Measurements from ENCODE around the gene NRM.

NRM gene

DNA sequence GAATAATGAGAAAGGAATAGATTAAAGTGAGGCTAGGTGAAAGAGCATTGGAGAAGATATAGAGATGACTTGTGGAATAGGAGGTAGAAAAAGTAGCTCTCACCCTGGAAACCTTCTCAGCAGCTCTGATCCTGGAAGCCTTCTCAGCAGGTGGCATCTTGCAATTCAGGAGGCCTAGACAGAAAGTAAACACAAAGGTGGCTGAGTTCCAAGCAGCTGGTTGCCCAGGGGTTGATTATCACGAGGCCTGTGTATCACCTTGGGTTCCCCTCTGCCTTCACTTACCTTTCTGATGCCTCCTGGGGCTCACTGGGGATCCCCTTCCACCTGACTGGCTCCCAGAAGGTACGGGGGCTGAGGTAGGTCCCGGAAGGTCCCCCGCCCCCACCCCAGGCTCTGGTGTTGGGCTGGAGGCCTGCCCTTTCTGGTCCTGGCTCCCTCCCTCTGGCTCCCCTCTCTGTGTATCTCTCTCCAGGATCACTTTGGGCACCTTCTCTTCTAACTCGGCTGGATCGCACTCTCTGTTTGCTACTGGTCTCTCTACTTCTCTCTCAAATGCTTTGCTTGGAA, 16.6 kb upstream of the NRM start (continued):
- TF ChIP-seq, protein P1, sequence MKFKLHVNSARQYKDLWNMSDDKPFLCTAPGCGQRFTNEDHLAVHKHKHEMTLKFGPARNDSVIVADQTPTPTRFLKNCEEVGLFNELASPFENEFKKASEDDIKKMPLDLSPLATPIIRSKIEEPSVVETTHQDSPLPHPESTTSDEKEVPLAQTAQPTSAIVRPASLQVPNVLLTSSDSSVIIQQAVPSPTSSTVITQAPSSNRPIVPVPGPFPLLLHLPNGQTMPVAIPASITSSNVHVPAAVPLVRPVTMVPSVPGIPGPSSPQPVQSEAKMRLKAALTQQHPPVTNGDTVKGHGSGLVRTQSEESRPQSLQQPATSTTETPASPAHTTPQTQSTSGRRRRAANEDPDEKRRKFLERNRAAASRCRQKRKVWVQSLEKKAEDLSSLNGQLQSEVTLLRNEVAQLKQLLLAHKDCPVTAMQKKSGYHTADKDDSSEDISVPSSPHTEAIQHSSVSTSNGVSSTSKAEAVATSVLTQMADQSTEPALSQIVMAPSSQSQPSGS (tag by site-specific recombination; IDR thresholded peaks at IDR 0.05; ENCODE audit: low read depth), result no peak
- TF ChIP-seq ZFP37 (tag by site-specific recombination; IDR thresholded peaks at IDR 0.05) (no peak), ZNF514 (tag by site-specific recombination; IDR thresholded peaks at IDR 0.05) (no peak), GLIS1 (tag by site-specific recombination; IDR thresholded peaks at IDR 0.05) (peak; percentile 87), ZNF239 (tag by site-specific recombination; IDR thresholded peaks at IDR 0.05) (no peak), SP7 (tag by site-specific recombination; IDR thresholded peaks at IDR 0.05) (peak; percentile 73), ZNF629 (tag by site-specific recombination; IDR thresholded peaks at IDR 0.05) (peak; percentile 52; the same call in 1 of the 2 replicates), ZNF174 (tag by site-specific recombination; IDR thresholded peaks at IDR 0.05) (no peak), ZSCAN16 (tag by site-specific recombination; IDR thresholded peaks at IDR 0.05) (no peak), ZNF664 (tag by site-specific recombination; IDR thresholded peaks at IDR 0.05) (no peak), TCF7L2 (IDR thresholded peaks at IDR 0.05; ENCODE audit: borderline replicate concordance, low read depth, low read length) (no peak), ZNF549 (tag by site-specific recombination; IDR thresholded peaks at IDR 0.05) (no peak), ZNF473 (tag by site-specific recombination; IDR thresholded peaks at IDR 0.05) (no peak), KLF16 (tag by site-specific recombination; IDR thresholded peaks at IDR 0.05) (no peak), KLF10 (tag by site-specific recombination; IDR thresholded peaks at IDR 0.05) (no peak), ZNF132 (tag by site-specific recombination; IDR thresholded peaks at IDR 0.05; ENCODE audit: borderline replicate concordance) (no peak), ZNF169 (tag by site-specific recombination; IDR thresholded peaks at IDR 0.05) (no peak), ZBTB17 (tag by site-specific recombination; IDR thresholded peaks at IDR 0.05) (peak; percentile 84), ZNF311 (tag by site-specific recombination; IDR thresholded peaks at IDR 0.05; ENCODE audit: borderline replicate concordance) (no peak), ZNF423 (tag by site-specific recombination; IDR thresholded peaks at IDR 0.05) (peak; percentile 65; the same call in 1 of the 2 replicates), GFI1B (tag by site-specific recombination; IDR thresholded peaks at IDR 0.05) (no peak)
- TF ChIP-seq, protein P2, sequence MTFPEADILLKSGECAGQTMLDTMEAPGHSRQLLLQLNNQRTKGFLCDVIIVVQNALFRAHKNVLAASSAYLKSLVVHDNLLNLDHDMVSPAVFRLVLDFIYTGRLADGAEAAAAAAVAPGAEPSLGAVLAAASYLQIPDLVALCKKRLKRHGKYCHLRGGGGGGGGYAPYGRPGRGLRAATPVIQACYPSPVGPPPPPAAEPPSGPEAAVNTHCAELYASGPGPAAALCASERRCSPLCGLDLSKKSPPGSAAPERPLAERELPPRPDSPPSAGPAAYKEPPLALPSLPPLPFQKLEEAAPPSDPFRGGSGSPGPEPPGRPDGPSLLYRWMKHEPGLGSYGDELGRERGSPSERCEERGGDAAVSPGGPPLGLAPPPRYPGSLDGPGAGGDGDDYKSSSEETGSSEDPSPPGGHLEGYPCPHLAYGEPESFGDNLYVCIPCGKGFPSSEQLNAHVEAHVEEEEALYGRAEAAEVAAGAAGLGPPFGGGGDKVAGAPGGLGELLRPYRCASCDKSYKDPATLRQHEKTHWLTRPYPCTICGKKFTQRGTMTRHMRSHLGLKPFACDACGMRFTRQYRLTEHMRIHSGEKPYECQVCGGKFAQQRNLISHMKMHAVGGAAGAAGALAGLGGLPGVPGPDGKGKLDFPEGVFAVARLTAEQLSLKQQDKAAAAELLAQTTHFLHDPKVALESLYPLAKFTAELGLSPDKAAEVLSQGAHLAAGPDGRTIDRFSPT (tag by site-specific recombination; IDR thresholded peaks at IDR 0.05), result no peak
- TF ChIP-seq, protein P3, sequence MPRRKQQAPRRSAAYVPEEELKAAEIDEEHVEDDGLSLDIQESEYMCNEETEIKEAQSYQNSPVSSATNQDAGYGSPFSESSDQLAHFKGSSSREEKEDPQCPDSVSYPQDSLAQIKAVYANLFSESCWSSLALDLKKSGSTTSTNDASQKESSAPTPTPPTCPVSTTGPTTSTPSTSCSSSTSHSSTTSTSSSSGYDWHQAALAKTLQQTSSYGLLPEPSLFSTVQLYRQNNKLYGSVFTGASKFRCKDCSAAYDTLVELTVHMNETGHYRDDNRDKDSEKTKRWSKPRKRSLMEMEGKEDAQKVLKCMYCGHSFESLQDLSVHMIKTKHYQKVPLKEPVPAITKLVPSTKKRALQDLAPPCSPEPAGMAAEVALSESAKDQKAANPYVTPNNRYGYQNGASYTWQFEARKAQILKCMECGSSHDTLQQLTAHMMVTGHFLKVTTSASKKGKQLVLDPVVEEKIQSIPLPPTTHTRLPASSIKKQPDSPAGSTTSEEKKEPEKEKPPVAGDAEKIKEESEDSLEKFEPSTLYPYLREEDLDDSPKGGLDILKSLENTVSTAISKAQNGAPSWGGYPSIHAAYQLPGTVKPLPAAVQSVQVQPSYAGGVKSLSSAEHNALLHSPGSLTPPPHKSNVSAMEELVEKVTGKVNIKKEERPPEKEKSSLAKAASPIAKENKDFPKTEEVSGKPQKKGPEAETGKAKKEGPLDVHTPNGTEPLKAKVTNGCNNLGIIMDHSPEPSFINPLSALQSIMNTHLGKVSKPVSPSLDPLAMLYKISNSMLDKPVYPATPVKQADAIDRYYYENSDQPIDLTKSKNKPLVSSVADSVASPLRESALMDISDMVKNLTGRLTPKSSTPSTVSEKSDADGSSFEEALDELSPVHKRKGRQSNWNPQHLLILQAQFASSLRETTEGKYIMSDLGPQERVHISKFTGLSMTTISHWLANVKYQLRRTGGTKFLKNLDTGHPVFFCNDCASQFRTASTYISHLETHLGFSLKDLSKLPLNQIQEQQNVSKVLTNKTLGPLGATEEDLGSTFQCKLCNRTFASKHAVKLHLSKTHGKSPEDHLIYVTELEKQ (tag by site-specific recombination; IDR thresholded peaks at IDR 0.05; ENCODE audit: borderline replicate concordance), result no peak
- TF ChIP-seq, protein P4, sequence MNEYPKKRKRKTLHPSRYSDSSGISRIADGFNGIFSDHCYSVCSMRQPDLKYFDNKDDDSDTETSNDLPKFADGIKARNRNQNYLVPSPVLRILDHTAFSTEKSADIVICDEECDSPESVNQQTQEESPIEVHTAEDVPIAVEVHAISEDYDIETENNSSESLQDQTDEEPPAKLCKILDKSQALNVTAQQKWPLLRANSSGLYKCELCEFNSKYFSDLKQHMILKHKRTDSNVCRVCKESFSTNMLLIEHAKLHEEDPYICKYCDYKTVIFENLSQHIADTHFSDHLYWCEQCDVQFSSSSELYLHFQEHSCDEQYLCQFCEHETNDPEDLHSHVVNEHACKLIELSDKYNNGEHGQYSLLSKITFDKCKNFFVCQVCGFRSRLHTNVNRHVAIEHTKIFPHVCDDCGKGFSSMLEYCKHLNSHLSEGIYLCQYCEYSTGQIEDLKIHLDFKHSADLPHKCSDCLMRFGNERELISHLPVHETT (tag by site-specific recombination; IDR thresholded peaks at IDR 0.05), result no peak; the same call in 1 of the 2 replicates
- TF ChIP-seq, protein P5, sequence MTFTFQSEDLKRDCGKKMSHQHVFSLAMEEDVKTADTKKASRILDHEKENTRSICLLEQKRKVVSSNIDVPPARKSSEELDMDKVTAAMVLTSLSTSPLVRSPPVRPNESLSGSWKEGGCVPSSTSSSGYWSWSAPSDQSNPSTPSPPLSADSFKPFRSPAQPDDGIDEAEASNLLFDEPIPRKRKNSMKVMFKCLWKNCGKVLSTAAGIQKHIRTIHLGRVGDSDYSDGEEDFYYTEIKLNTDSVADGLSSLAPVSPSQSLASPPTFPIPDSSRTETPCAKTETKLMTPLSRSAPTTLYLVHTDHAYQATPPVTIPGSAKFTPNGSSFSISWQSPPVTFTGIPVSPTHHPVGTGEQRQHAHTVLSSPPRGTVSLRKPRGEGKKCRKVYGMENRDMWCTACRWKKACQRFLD (tag by site-specific recombination; IDR thresholded peaks at IDR 0.05), result no peak
- TF ChIP-seq, protein P6, sequence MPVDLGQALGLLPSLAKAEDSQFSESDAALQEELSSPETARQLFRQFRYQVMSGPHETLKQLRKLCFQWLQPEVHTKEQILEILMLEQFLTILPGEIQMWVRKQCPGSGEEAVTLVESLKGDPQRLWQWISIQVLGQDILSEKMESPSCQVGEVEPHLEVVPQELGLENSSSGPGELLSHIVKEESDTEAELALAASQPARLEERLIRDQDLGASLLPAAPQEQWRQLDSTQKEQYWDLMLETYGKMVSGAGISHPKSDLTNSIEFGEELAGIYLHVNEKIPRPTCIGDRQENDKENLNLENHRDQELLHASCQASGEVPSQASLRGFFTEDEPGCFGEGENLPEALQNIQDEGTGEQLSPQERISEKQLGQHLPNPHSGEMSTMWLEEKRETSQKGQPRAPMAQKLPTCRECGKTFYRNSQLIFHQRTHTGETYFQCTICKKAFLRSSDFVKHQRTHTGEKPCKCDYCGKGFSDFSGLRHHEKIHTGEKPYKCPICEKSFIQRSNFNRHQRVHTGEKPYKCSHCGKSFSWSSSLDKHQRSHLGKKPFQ (tag by site-specific recombination; IDR thresholded peaks at IDR 0.05), result no peak
